GM23338 (cell line): Measurements from ENCODE around the gene CD7. TPM values are rescaled to one million over a fixed set of nuclear protein-coding genes. Genes with fewer than 3 reads are reported as not detected.

Experiments
- ATAC-seq: fragments of 200-7000 bp; cut with Tn5 transposase; 3 replicates; pipeline ENCODE4 v1.9.1; 2020
- DNase-seq: peaks from one replicate; pipeline ENCODE4 v3.0.0-alpha.2; 2015; ENCODE audit warnings: low spot score
- H2AFZ ChIP-seq: fragments of 200-600 bp; sonication (generic); 2 replicates; pipeline ENCODE4 v1.8.0; 2016; ENCODE audit warnings: antibody characterized with exemption, mild to moderate bottlenecking, moderate library complexity
- H3F3A ChIP-seq: fragments of 200-600 bp; sonication (generic); replicated peaks from 2 replicates; pipeline ENCODE4 v1.8.0; 2017; ENCODE audit warnings: antibody characterized with exemption, mixed run types, low read depth
- H3K27ac ChIP-seq: fragments of 200-600 bp; sonication (generic); 2 replicates; pipeline ENCODE4 v1.6.1; 2016; ENCODE audit warnings: low read depth
- H3K27me3 ChIP-seq: fragments of 200-600 bp; sonication (generic); 2 replicates; pipeline ENCODE4 v1.8.0; 2016; ENCODE audit warnings: mild to moderate bottlenecking, mixed run types, moderate library complexity; ENCODE audit not compliant: insufficient read depth
- H3K36me3 ChIP-seq: fragments of 200-600 bp; sonication (generic); 2 replicates; pipeline ENCODE4 v1.8.0; 2016; ENCODE audit warnings: mild to moderate bottlenecking; ENCODE audit not compliant: insufficient read depth
- H3K4me1 ChIP-seq: fragments of 200-600 bp; sonication (generic); 2 replicates; pipeline ENCODE4 v1.8.0; 2016; ENCODE audit warnings: mild to moderate bottlenecking, moderate library complexity; ENCODE audit not compliant: insufficient read depth
- H3K4me2 ChIP-seq: fragments of 200-600 bp; sonication (generic); 2 replicates; pipeline ENCODE4 v1.7.1; 2017; ENCODE audit warnings: mixed run types
- H3K4me3 ChIP-seq: fragments of 200-600 bp; sonication (generic); 2 replicates; pipeline ENCODE4 v1.6.1; 2016; ENCODE audit warnings: mixed run types
- H3K79me2 ChIP-seq: fragments of 200-600 bp; sonication (generic); replicated peaks from 2 replicates; pipeline ENCODE4 v1.8.0; 2017; ENCODE audit warnings: mild to moderate bottlenecking; ENCODE audit not compliant: insufficient read depth
- H3K9me2 ChIP-seq: fragments of 200-600 bp; sonication (generic); 2 replicates; pipeline ENCODE4 v1.8.0; 2017; ENCODE audit not compliant: insufficient read depth
- H4K20me1 ChIP-seq: fragments of 200-600 bp; sonication (generic); replicated peaks from 2 replicates; pipeline ENCODE4 v1.8.0; 2017; ENCODE audit warnings: mild to moderate bottlenecking; ENCODE audit not compliant: insufficient read depth
- H3K27ac Mint-ChIP-seq: 2 replicates; pipeline ENCODE4 v1.8.0; 2020; ENCODE audit warnings: inconsistent platforms, mild to moderate bottlenecking, moderate library complexity, mixed read lengths
- H3K27me3 Mint-ChIP-seq: 3 replicates; pipeline ENCODE4 v1.8.0; 2022; ENCODE audit warnings: low read depth, mild to moderate bottlenecking, moderate library complexity, mixed read lengths, inconsistent platforms; ENCODE audit not compliant: insufficient read depth, poor library complexity
- H3K36me3 Mint-ChIP-seq: 3 replicates; pipeline ENCODE4 v1.8.0; 2021; ENCODE audit warnings: low read depth, mild to moderate bottlenecking, inconsistent platforms, moderate library complexity, mixed read lengths
- H3K4me1 Mint-ChIP-seq: 3 replicates; pipeline ENCODE4 v1.8.0; 2020; ENCODE audit warnings: mild to moderate bottlenecking, inconsistent platforms, mixed read lengths
- H3K4me3 Mint-ChIP-seq: 3 replicates; pipeline ENCODE4 v1.8.0; 2021; ENCODE audit warnings: moderate library complexity, mild to moderate bottlenecking, inconsistent platforms, mixed read lengths
- H3K9me3 Mint-ChIP-seq: 3 replicates; pipeline ENCODE4 v1.8.0; 2020; ENCODE audit warnings: moderate library complexity, mild to moderate bottlenecking, inconsistent platforms, mixed read lengths
- CREB1 ChIP-seq: fragments of 250-450 bp; sonication (Bioruptor Pico); IDR thresholded peaks from 2 replicates; pipeline ENCODE4 v1.5.0; 2020; ENCODE audit warnings: low read depth, mild to moderate bottlenecking, moderate library complexity
- CTCF ChIP-seq, 2 experiments: fragments of 200-600 bp in 1 of 2; sonication (generic) in 1 of 2; conservative IDR thresholded peaks; 2 replicates each; pipeline versions ENCODE4 v1.5.1 to v1.6.1; 2016 to 2017; ENCODE audit warnings: antibody characterized with exemption in 2 of 2, low read depth in 2 of 2, mild to moderate bottlenecking in 2 of 2, moderate library complexity in 1 of 2
- ETS1 ChIP-seq: IDR thresholded peaks from 2 replicates; pipeline ENCODE4 v1.6.1; 2016; ENCODE audit warnings: antibody characterized with exemption
- EZH2phosphoT487 ChIP-seq: fragments of 200-600 bp; sonication (generic); IDR thresholded peaks from one replicate; pipeline ENCODE4 v1.8.1; 2018; ENCODE audit warnings: antibody characterized with exemption; ENCODE audit not compliant: unreplicated experiment
- NANOG ChIP-seq: IDR thresholded peaks from 2 replicates; pipeline ENCODE4 v1.6.1; 2016; ENCODE audit warnings: antibody characterized with exemption, borderline replicate concordance
- POLR2AphosphoS5 ChIP-seq: IDR thresholded peaks from 2 replicates; pipeline ENCODE4 v1.6.1; 2016; ENCODE audit warnings: antibody characterized with exemption, low read depth
- ZNF462 ChIP-seq: fragments of 250-450 bp; sonication (Bioruptor Pico); IDR thresholded peaks from 2 replicates; pipeline ENCODE4 v1.5.0; 2020; ENCODE audit warnings: mild to moderate bottlenecking, moderate library complexity
- polyA plus RNA-seq: library from polyadenylated mRNA; unstranded; fragments of >200 nt; fragmentation: Nextera tagmentation; extraction: Ambion mirVana; gene quantifications from 2 replicates; pipeline ENCODE4 v1.2.1, GENCODE V29; 2016
- total RNA-seq: library from RNA; depleted of rRNA; stranded (reverse); fragments of >200 nt; shearing (Covaris generic); gene quantifications from 2 replicates; pipeline ENCODE4 v1.2.3, GENCODE V29; 2014

CD7 gene
- total and polyA plus RNA-seq, 2 experiments from 2014 or later = 0.42 to 0.44 TPM

GRCh38 chr17:82366749-82367148, 49.3 kb upstream of the CD7 start:
- Mint-ChIP-seq H3K27ac (no peak overlapping the region), H3K4me3 (no peak overlapping the region), H3K9me3 (peaks cover 12% of the 10 kb centered on the region; the same call in 2 of the 3 replicates), H3K36me3 (peaks cover 4% of the 10 kb centered on the region; the same call in 2 of the 3 replicates), H3K4me1 (peaks cover 13% of the 10 kb centered on the region), H3K27me3 (peaks cover 29% of the 10 kb centered on the region)
- no peak for DNase-seq
- H3K79me2 ChIP-seq = no peaks in the 10 kb centered on the region
- no peak overlapping the region for H3K27ac ChIP-seq
- no peaks in the 10 kb centered on the region; the same call in 1 of the 2 replicates for H3K4me1 ChIP-seq
- no peak for ATAC-seq
- H3K27me3 ChIP-seq = peaks cover 26% of the 10 kb centered on the region
- H4K20me1 ChIP-seq = no peaks in the 10 kb centered on the region
- TF ChIP-seq CTCF (conservative IDR thresholded peaks at IDR 0.05; ENCODE audit: low read depth in 2 of 2) = no peak
- TF ChIP-seq ETS1 = no peak
- no peak for TF ChIP-seq EZH2phosphoT487
- H2AFZ ChIP-seq = no peak overlapping the region
- no peak overlapping the region for H3K4me2 ChIP-seq
- no peak overlapping the region for H3K4me3 ChIP-seq
- no peaks in the 10 kb centered on the region for H3K9me2 ChIP-seq
- no peaks in the 10 kb centered on the region for H3F3A ChIP-seq
- no peaks in the 10 kb centered on the region for H3K36me3 ChIP-seq

- Mint-ChIP-seq H3K9me3 (peaks cover 12% of the 10 kb centered on the region; the same call in 2 of the 3 replicates), H3K27ac (no peak overlapping the region), H3K27me3 (peaks cover 28% of the 10 kb centered on the region), H3K36me3 (peaks cover 4% of the 10 kb centered on the region; the same call in 2 of the 3 replicates), H3K4me3 (no peak overlapping the region), H3K4me1 (peaks cover 13% of the 10 kb centered on the region)
- Histone ChIP-seq H3K9me2 (no peaks in the 10 kb centered on the region), H3K4me1 (no peaks in the 10 kb centered on the region), H3K27me3 (peaks cover 16% of the 10 kb centered on the region), H3K79me2 (no peaks in the 10 kb centered on the region), H3F3A (no peaks in the 10 kb centered on the region), H4K20me1 (no peaks in the 10 kb centered on the region), H3K36me3 (no peaks in the 10 kb centered on the region), H3K4me3 (no peak overlapping the region), H3K4me2 (no peak overlapping the region), H2AFZ (no peak overlapping the region), H3K27ac (no peak overlapping the region)
- no peak for DNase-seq
- ATAC-seq = no peak
- TF ChIP-seq POLR2AphosphoS5 (no peak), NANOG (no peak), ZNF462 (CRISPR knock-in tag) (no peak), EZH2phosphoT487 (no peak), CREB1 (no peak), CTCF (conservative IDR thresholded peaks at IDR 0.05; ENCODE audit: low read depth in 2 of 2) (no peak)
Measured at GRCh38 chr17:82365606-82366295, 48.3 kb upstream of the CD7 start.
